Measurements from ENCODE around the gene FLOT2.
"Not testable (repeated sequence)": the region's sequence is repeated elsewhere in the genome, so short reads cannot be mapped to it uniquely, and the experiment has no call there.

Gene FLOT2

DNA sequence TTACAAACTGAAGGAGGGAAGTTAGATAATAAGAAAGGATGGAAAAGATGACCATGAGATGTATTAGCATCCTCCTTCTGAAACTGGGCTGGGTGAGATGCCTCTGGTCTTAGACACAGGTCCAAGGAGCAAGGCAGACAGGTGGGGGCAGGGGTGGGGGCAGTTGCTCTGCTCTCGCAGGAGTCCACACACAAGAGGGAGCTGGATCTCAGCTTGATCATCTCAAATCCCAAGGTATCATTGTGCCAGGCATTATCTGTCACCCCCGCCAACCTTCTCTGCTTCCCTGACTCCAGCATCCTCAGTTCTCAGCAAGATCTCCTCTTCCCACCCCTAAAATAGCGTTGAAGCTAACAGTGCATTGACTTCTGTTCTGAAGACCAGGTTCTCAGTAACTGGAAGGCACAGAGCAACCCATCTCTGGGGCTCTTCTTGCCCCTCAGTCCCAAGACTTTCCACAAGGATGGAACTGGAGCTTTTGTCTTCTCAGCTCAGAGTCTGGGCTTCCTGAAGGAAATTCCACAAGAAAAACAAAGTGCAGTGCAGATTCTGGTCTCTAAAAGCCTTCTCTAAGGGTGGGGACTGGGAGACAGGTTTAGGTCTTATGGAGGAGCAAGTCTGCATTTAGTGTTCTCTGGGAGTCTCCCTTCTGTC is 1.6 kb downstream of the FLOT2 start:
- DNase-seq (ENCODE audit: low read depth): no peak

DNA sequence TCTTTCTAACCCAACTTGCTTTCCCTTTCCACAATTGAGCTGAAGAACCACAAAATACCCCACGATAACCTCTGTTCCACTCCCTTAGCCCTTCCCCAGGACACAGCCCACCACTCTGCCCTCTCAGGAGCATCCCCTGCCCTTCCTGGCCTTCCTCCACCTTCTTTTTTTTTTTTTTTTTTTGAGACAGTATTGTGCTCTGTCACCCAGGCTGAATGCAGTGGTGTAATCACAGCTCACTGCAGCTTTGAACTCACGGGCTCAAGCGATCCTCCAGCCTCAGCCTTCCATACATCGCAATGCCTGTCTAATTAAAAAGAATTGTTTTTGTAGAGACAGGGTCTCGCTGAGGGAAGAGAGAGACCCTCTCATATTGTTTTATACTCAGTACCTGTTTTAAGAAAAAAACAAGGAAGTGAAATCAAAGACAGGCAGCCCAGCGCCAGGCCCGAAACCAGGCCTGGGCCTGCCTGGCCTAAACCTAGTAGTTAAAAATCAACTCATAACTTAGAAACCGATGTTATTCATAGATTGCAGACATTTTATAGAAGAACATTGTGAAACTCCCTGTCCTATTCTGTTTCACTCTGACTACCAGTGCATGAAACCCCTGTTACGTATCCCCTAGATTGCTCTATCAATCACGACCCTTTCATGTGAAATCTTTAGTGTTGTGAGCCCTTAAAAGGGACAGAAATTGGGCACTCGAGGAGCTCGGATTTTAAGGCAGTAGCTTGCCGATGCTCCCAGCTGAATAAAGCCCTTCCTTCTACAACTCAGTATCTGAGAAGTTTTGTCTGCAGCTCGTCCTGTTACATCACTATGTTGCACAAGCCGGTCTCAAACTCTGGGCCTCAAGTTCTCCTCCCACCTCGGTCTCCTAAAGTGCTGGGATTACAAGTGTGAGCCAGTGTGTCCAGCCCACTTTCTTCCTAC is 4.0 kb downstream of the FLOT2 start:
- not testable (repeated sequence) for DNase-seq (ENCODE audit: low read depth)

DNA sequence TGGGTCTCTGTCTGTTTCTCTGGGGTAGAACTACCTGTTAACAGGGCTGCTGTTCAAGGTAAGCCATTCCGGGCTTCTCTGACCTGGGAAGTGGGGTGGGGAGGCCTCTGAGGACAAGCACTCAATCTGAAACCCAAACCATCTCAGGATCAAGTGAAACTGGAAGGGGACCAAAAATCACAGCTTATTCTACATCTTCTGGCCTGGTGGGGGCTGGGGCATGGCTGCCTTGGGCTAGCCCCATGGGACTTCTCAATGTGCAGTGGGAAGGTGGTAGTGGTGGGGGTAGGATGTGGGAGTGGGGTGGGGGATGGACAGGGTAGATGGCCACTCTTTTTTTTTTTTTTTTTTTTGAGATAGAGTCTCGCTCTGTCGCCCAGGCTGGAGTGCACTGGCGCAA is 5.5 kb downstream of the FLOT2 start:
- no peak for DNase-seq (ENCODE audit: low read depth)

DNA sequence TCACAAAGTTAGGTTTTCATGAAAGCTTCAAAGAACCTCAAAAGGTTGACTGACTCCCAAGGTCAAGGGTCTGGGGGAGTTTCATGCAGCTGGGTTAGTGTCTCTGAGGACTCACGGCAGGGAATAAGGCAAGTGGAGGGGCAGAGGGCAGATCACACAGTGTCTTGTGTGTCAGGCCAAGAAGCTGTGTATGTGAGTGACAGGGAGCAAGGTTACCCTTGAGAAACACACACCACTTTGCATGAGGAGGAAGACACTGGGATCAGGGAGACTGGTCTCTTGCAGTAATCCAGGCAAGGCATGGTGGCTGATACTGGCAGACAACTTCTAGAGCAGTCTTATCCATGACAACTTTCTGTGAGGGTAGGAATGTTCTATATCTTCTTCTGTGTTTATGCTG is 6.3 kb downstream of the FLOT2 start:
- DNase-seq (ENCODE audit: low read depth): no peak

DNA sequence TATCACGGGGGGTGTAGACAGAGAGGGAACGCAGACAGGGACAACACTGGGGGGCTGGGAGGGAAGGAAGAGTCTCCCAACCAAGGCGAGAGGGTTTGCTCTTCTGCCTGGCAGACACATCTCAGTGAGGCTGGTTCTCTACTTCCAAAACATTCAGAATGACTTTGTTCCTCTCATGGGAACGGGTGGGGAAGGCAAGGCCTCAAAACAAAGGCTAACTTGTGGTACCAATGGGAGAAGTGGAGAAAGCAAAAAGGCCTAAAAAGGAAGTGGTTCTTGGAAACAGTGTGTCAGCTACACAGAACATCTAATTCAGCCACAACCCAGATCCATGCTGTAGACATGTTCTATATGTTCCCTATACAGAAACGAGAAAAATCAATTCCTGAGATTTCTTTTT is 7.5 kb downstream of the FLOT2 start:
- no peak for DNase-seq (ENCODE audit: low read depth)

DNA sequence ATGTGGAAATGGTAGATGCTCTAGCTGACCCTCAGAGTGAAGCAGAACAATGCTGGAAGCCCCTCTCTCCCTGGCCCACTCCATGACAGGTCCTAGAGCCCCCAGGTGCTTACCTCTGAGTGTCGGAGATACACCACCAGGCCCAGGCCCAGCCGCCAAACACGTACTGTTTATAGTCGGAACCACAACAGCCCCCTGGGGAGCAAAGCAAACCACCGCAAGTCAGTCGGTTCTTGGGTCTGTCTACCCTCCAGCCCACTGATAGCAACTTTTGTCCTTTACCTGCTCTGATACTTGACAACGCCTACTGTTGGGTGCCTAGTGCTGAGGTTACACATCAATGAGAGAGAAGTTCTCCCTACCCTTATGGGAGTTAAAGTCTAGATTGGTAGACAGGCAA is 8.7 kb downstream of the FLOT2 start:
- DNase-seq (ENCODE audit: low read depth): no peak

DNA sequence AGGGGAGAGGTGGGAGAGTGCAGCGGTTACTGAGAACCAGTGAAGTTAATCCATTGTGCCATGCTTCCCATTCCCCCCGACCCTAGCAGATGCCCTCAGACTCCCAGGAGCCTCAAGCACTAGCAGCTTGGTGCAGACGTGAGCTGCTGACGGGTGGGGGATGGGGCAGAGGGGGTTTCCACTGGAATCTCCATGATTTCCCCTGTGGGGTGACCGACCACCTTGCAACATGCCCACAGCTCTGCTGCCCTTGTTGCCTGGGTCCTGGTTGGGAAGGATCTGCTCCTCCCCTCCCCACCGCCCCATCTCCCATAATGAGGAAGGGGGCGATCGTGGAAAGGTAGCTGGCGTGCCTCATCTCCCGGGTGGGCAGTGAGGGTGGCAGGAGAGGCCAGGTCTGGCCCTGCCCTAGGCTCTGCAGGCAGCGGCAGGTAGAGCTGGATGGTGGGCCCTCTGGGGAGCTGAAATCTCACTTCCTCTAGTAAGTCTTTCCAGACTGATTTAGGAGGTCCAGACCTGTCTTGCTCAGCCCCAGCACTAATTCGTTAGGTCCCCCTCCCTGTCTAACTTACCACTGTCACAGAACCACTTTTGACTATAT is 9.6 kb downstream of the FLOT2 start:
- DNase-seq (ENCODE audit: low read depth): no peak

DNA sequence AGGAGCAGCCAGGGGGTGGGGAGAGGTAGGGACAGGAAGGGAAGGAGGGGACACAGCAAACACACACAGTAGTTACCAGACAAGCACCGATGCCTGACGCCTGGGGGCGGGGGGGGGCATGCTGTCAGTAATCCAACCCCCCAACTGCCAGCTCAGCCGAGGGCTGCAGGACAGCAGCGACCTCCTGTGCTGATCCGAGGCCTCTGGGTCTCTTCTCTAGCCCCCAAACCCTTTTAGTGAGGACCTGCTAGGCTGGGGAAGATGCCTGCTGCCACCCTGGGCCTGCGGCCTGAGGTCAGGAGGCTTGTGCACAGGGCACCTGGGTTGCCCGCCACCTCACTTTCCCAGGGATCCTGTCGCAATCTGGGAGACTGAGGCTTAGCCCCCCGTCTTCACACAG is 11.6 kb downstream of the FLOT2 start:
- DNase-seq (ENCODE audit: low read depth): no peak

DNA sequence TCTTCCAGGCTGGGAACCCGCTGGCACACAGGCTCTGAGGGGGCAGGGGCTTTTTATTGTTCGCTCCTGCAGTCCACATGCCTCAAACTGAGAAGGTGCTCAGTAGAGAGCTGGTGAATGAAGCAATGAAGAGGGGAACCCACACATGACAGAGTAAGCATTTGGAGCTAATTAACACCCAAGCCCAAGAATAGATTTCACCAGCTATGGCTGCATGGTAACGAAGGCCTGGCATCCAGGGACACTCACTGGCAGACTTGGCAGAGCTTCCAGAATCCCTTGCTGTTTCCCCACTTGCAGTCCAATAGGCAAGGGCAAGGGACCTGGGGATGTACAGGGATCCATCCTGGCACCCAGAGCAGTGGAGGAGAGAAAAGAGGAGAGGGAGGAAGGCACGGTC is 12.2 kb downstream of the FLOT2 start:
- DNase-seq (ENCODE audit: low read depth): no peak

DNA sequence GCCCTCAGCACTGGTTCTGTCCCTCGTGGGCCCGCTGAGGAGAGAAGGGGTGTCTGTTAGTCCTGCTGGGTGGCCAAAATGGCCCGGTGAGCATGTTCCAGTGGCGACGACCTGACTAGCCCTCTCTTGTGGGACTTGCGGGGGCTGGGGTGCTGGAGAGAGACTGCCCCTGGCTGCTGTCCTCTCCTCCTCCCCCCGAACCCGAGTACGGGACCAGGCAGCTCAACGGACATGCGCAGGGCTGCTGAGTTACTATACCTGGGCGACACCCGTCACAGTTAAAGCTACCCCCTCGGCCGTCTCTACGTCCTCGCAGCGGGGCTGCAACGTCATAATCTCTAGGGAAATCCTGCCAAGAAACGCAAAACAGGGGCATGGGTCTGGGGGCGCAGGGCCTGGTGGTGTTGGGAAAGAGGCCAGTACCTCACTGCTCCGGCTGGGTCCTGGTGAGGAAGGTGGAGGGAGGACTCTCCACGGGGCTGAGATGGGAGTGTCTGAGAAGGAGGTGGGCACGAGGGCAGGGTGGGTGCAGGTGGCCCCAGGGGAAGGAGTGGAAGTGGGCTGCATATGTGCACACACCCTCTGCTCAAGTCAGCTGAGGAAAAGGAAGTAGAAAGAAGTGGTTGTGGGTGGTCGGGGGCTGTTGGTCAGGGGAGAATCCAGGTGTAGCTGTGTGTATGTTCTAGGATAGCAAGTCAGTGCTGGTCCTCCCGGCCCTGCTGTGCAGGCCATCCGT is 13.4 kb downstream of the FLOT2 start:
- DNase-seq (ENCODE audit: low read depth): no peak

DNA sequence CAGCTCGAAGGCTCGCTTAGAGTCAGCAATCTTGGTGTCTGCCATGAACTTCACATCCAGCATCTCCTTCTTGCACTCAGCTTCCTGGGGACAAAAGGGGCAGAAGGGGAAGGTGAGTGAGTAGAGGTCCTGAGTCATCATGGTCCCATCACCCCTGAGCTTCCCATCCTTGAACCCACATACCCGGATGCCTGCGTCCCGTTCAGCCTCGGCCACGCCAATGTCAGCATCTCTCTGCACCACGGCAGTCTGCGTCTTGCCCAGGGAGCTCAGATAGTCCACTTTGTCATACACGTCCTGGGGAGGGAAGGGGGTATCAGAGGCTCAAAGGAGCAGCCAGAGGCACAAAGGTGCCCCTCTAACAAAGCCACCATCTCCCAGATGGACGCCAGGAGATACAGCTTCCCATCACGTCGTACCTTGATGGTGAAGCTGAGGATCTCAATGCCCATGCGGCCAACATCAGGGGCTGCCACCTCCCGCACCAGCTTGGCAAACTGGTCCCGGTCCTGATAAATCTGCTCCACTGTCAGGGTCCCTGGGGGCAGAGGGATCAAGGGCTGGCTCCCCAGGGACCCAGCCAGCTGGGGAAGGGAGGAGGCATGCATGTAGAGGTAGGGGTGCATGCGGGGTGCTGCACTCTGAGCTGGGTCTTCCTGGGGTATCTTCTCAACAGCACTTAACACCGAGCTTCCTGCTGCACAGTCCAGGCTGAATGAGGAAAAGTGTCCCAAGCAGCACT is 15.2 kb downstream of the FLOT2 start:
- no peak for DNase-seq (ENCODE audit: low read depth)

DNA sequence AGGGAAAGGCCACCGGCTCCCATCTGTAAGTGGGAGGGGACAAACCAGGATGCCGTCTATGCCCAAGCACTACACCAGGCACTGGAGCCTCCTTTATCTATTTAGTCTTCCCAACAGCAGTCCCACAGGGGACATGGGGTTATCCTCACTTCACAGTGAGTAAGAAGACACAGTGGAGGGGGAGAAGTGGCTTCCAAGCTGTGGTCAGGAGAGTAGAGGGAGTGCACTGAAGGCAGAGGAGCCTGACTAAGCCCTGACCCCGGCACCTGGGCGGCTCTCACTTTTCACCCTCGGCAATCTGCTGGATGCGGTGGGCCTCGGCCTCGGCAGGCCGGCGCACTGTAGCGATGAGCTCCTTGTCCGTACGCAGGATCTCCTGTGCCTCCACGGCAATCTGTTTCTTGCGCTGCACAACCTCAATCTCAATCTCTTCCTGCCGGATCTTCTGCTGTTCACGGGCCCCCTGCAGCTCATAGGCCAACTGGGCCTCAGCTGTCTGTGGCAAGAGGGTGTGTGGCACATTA is 15.9 kb downstream of the FLOT2 start:
- no peak for DNase-seq (ENCODE audit: low read depth)

DNA sequence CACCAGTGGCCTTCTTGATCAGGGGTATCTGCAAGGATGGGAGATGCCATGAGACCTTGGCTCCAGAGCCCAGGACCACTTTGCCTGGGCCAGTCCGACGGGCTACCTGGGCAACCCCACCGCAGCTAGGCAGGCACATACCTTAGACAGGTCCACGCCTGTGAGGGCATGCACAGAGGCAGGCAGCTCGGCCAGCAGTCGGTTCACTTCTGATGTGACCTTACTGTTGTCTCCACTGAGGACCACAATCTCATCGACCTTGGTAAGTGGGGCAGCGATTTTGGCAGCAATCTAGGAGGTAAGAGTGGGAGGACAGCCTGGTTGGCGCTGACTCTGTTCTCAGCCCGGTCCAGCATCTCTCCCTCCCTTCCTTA is 17.0 kb downstream of the FLOT2 start:
- DNase-seq (ENCODE audit: low read depth): no peak

DNA sequence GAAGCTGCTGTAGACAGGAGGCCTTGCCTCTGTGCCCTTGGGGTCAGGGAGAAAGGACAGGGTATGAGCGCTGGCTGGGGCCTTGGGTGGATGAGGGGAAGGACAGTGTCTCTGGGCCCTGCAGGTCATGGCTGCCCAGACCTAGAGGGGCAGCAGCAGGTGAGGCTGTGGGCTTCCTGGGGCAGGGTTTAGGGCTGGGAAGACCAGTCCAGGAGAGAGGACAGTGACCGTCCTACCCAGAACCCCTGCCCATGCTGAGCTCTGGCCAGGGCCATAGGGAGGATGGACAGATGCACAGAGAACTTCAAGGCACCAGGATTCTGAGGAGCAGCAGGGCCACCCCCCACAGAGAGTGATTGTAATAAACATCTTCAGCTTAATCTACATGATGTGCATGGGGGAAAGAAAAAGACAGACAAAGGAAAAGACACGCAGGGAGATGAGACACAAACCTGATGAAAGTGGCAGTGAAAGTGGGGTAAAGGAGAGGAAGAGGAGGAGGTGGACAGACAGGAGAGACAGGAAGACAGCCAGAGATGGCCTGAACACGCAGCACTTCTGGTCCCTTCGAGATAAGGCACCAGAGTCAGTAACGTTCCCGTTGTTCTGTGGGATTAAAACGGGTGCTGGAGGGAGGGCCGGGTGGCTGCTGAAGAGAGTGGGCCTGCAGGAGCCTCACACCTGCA is 17.5 kb downstream of the FLOT2 start:
- no peak for DNase-seq (ENCODE audit: low read depth)

DNA sequence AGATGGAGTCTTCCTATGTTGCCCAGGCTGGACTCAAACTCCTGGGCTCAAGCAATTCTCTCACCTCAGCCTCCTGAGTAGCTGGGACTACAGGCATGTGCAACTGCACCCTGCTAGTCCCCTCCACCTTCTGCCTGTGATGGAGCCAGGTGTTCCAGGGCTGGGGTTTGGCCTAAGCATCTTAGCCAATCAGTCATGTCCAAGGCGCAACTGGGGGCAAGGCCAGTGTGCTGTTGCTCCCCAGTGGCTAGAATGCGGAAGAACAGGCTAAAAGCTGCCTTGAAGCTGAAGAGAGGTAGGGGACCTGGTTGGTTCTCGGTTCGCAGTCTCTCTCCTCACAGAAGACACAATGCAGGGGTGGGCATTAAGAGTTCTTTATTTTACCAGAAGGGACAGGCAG is 18.6 kb downstream of the FLOT2 start:
- no peak for DNase-seq (ENCODE audit: low read depth)

DNA sequence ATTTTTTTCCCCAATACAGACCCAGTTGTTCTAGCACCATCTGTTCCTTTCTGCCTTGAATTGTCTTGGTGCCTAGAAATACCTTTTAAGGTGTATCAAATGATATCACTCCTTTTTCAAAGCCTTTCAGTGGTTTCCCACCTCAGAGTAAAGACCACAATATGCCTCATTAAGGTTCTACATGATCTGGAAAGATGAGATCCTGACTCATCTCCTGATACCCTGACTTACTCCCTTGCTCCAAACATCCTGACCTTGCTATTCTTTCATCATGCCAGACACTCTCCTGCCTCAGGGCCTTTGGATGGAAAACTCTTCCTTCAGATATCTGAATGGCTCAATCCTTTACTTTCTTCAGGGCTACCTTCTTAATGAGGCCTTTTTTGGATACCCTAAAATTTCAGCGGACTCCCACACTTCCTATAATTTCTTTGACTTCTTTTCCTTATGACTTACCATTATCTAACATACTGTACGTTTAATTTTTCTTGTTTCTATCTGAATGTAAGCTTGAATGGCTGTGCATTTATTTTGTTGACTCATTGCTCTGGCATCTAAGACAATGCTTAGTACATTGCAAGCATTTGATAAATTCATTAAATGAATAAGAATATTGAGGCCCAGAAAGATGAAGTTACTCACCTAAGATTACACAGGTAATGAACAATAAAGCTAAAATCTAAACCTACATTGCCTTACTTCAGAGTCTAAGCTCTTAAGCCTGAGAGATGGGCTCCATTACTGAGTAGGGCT is 19.2 kb downstream of the FLOT2 start:
- DNase-seq (ENCODE audit: low read depth): no peak

DNA sequence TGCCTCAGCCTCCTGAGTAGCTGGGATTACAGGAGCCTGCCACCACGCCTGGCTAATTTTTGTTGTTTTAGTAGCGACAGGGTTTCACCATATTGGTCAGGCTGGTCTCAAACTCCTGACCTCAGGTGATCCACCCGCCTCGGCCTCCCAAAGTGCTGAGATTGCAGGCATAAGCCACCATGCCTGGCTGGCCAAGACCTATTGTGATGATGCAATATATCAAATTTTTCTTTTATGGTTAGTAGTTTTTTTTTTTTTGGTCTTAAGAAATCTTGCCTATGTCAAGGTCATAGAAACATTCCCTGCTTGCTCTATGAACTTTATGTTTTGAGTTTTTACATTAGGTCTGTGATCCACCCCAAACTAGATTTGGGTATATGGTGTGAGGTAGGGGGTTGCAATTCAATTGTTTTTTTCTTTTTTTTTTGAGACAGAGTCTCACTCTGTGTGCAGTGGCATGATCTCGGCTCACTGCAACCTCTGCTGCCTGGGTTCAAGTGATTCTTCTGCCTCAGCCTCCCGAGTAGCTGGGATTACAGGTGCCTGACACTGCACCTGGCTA is 20.3 kb downstream of the FLOT2 start:
- not testable (repeated sequence) for DNase-seq (ENCODE audit: low read depth)

DNA sequence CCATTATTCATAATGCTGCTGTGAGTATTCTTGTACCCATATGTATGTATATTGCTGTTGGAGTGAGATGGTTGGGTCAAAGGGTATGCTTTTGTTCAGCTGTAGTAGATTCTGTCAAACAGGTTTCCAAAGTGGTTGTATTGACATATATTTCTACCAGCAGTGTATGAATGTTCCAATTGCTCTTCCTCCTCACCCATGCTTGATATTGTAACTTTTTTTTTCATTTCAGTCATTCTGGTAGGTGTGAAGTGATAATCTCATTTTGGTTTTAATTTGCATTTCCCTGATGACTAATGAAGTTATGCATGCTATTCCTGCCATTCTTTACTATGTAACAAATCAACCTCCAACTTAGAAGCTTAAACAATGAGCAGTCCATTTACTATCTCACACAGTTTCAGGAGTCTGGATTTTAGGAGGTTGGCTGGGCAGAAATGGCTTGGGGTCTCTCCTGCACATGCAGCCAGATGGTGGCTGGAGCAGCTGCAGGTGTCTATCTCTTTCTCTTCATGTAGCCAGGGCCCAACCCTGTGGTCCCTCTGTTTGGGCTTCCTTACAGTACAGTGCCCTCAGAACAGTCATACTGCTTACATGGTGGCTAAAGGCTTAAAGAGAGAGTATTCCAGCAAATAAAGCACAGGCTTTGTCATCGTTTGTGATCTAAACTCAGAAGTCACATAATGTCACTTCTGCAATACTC is 21.5 kb downstream of the FLOT2 start:
- DNase-seq (ENCODE audit: low read depth): no peak

DNA sequence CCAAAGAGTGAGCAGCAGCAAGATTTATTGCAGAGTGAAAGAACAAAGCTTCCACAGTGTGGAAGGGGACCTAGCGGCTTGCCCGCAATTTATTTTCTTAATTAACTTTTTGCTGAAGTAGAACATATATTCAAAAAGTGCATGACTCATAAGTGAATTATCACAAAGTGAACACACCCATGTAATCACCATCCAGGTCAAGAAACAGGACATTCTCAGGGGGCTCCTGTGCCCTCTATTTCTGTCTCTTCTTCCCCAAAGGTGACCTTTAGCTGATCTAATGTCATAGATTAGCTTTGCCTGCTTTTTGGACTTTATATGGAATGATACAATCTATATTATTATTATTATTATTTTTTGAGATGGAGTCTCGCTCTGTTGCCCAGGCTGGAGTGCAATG is 22.8 kb downstream of the FLOT2 start:
- no peak for DNase-seq (ENCODE audit: low read depth)
